HepG2 (cell line): Measurements from ENCODE around the gene AGAP1.

Experiments
- FOXA3 ChIP-seq: IDR thresholded peaks from 2 replicates; pipeline ENCODE4 v1.6.1; 2016; ENCODE audit warnings: missing genetic modification reagents, missing compliant biosample characterization
- KDM1A ChIP-seq: IDR thresholded peaks from 2 replicates; pipeline ENCODE4 v1.6.1; 2016; ENCODE audit warnings: missing compliant biosample characterization
- MATR3 ChIP-seq: sonication (generic); formaldehyde crosslinking; IDR thresholded peaks from 2 replicates; pipeline ENCODE4 v1.4.0; 2020; ENCODE audit warnings: missing genetic modification reagents
- ZBTB49 ChIP-seq: sonication (generic); formaldehyde crosslinking; IDR thresholded peaks from 2 replicates; pipeline ENCODE4 v1.4.0; 2020; ENCODE audit warnings: missing genetic modification reagents, borderline replicate concordance

GRCh38 chr2:235591921-235592320, 98.1 kb downstream of the AGAP1 start:
- TF ChIP-seq MATR3 (CRISPR knock-in tag): no peak
- TF ChIP-seq ZBTB49 (CRISPR knock-in tag): no peak
- TF ChIP-seq KDM1A (CRISPR knock-in tag): no peak
- TF ChIP-seq FOXA3 (CRISPR knock-in tag): no peak
